GM23338 (cell line): Measurements from ENCODE around the gene RIIAD1. TPM values are rescaled to one million over a fixed set of nuclear protein-coding genes. Genes with fewer than 3 reads are reported as not detected.

Experiments
- ATAC-seq: fragments of 200-7000 bp; cut with Tn5 transposase; 3 replicates; pipeline ENCODE4 v1.9.1; 2020
- DNase-seq: peaks from one replicate; pipeline ENCODE4 v3.0.0-alpha.2; 2015; ENCODE audit warnings: low spot score
- H2AFZ ChIP-seq: fragments of 200-600 bp; sonication (generic); 2 replicates; pipeline ENCODE4 v1.8.0; 2016; ENCODE audit warnings: antibody characterized with exemption, mild to moderate bottlenecking, moderate library complexity
- H3F3A ChIP-seq: fragments of 200-600 bp; sonication (generic); replicated peaks from 2 replicates; pipeline ENCODE4 v1.8.0; 2017; ENCODE audit warnings: antibody characterized with exemption, mixed run types, low read depth
- H3K27ac ChIP-seq: fragments of 200-600 bp; sonication (generic); 2 replicates; pipeline ENCODE4 v1.6.1; 2016; ENCODE audit warnings: low read depth
- H3K27me3 ChIP-seq: fragments of 200-600 bp; sonication (generic); 2 replicates; pipeline ENCODE4 v1.8.0; 2016; ENCODE audit warnings: mild to moderate bottlenecking, mixed run types, moderate library complexity; ENCODE audit not compliant: insufficient read depth
- H3K36me3 ChIP-seq: fragments of 200-600 bp; sonication (generic); 2 replicates; pipeline ENCODE4 v1.8.0; 2016; ENCODE audit warnings: mild to moderate bottlenecking; ENCODE audit not compliant: insufficient read depth
- H3K4me1 ChIP-seq: fragments of 200-600 bp; sonication (generic); 2 replicates; pipeline ENCODE4 v1.8.0; 2016; ENCODE audit warnings: mild to moderate bottlenecking, moderate library complexity; ENCODE audit not compliant: insufficient read depth
- H3K4me2 ChIP-seq: fragments of 200-600 bp; sonication (generic); 2 replicates; pipeline ENCODE4 v1.7.1; 2017; ENCODE audit warnings: mixed run types
- H3K4me3 ChIP-seq: fragments of 200-600 bp; sonication (generic); 2 replicates; pipeline ENCODE4 v1.6.1; 2016; ENCODE audit warnings: mixed run types
- H3K79me2 ChIP-seq: fragments of 200-600 bp; sonication (generic); replicated peaks from 2 replicates; pipeline ENCODE4 v1.8.0; 2017; ENCODE audit warnings: mild to moderate bottlenecking; ENCODE audit not compliant: insufficient read depth
- H3K9me2 ChIP-seq: fragments of 200-600 bp; sonication (generic); 2 replicates; pipeline ENCODE4 v1.8.0; 2017; ENCODE audit not compliant: insufficient read depth
- H4K20me1 ChIP-seq: fragments of 200-600 bp; sonication (generic); replicated peaks from 2 replicates; pipeline ENCODE4 v1.8.0; 2017; ENCODE audit warnings: mild to moderate bottlenecking; ENCODE audit not compliant: insufficient read depth
- H3K27ac Mint-ChIP-seq: 2 replicates; pipeline ENCODE4 v1.8.0; 2020; ENCODE audit warnings: inconsistent platforms, mild to moderate bottlenecking, moderate library complexity, mixed read lengths
- H3K27me3 Mint-ChIP-seq: 3 replicates; pipeline ENCODE4 v1.8.0; 2022; ENCODE audit warnings: low read depth, mild to moderate bottlenecking, moderate library complexity, mixed read lengths, inconsistent platforms; ENCODE audit not compliant: insufficient read depth, poor library complexity
- H3K36me3 Mint-ChIP-seq: 3 replicates; pipeline ENCODE4 v1.8.0; 2021; ENCODE audit warnings: low read depth, mild to moderate bottlenecking, inconsistent platforms, moderate library complexity, mixed read lengths
- H3K4me1 Mint-ChIP-seq: 3 replicates; pipeline ENCODE4 v1.8.0; 2020; ENCODE audit warnings: mild to moderate bottlenecking, inconsistent platforms, mixed read lengths
- H3K4me3 Mint-ChIP-seq: 3 replicates; pipeline ENCODE4 v1.8.0; 2021; ENCODE audit warnings: moderate library complexity, mild to moderate bottlenecking, inconsistent platforms, mixed read lengths
- H3K9me3 Mint-ChIP-seq: 3 replicates; pipeline ENCODE4 v1.8.0; 2020; ENCODE audit warnings: moderate library complexity, mild to moderate bottlenecking, inconsistent platforms, mixed read lengths
- CREB1 ChIP-seq: fragments of 250-450 bp; sonication (Bioruptor Pico); IDR thresholded peaks from 2 replicates; pipeline ENCODE4 v1.5.0; 2020; ENCODE audit warnings: low read depth, mild to moderate bottlenecking, moderate library complexity
- EZH2phosphoT487 ChIP-seq: fragments of 200-600 bp; sonication (generic); IDR thresholded peaks from one replicate; pipeline ENCODE4 v1.8.1; 2018; ENCODE audit warnings: antibody characterized with exemption; ENCODE audit not compliant: unreplicated experiment
- JUNB ChIP-seq: IDR thresholded peaks from one replicate; pipeline ENCODE4 v1.6.1; 2016; ENCODE audit warnings: antibody characterized with exemption; ENCODE audit not compliant: unreplicated experiment
- NANOG ChIP-seq: IDR thresholded peaks from 2 replicates; pipeline ENCODE4 v1.6.1; 2016; ENCODE audit warnings: antibody characterized with exemption, borderline replicate concordance
- ZNF462 ChIP-seq: fragments of 250-450 bp; sonication (Bioruptor Pico); IDR thresholded peaks from 2 replicates; pipeline ENCODE4 v1.5.0; 2020; ENCODE audit warnings: mild to moderate bottlenecking, moderate library complexity
- polyA plus RNA-seq: library from polyadenylated mRNA; unstranded; fragments of >200 nt; fragmentation: Nextera tagmentation; extraction: Ambion mirVana; gene quantifications from 2 replicates; pipeline ENCODE4 v1.2.1, GENCODE V29; 2016
- total RNA-seq: library from RNA; depleted of rRNA; stranded (reverse); fragments of >200 nt; shearing (Covaris generic); gene quantifications from 2 replicates; pipeline ENCODE4 v1.2.3, GENCODE V29; 2014
- TF ChIP-seq, protein P1 (sequence below): IDR thresholded peaks from 2 replicates; pipeline ENCODE4 v1.6.1; 2016; ENCODE audit warnings: antibody characterized with exemption

The RIIAD1 gene
- total and polyA plus RNA-seq, 2 experiments from 2014 or later, result not detected

DNA sequence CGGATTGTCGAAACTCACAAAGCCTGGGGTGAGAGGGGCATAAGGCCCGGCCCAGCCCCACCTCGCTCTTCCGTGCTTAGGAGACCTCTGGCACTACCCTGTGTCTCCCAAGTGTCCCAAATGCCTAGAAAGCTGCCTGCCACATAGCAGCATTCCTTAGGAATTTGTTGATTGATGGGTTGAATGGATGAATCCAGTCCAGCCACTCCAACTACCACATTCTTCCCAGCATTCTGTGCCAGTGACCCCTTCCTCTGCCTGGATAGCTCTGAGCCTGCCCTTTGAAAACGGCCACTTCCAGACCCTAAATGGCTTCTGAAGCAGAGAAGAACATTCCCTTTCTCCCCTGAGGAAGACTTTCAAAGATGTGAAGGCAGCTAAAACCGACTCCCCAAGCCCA lies 16.2 kb upstream of the RIIAD1 start:
- no peak overlapping the region for H3K27ac ChIP-seq
- no peaks in the 10 kb centered on the region for H4K20me1 ChIP-seq
- no peaks in the 10 kb centered on the region; the same call in 1 of the 2 replicates for H3K4me1 ChIP-seq
- Mint-ChIP-seq H3K4me1 (peaks cover 9% of the 10 kb centered on the region), H3K36me3 (no peaks in the 10 kb centered on the region), H3K9me3 (no peaks in the 10 kb centered on the region), H3K27me3 (peaks cover 4% of the 10 kb centered on the region), H3K4me3 (no peak overlapping the region), H3K27ac (no peak overlapping the region)
- no peaks in the 10 kb centered on the region for H3K9me2 ChIP-seq
- H2AFZ ChIP-seq, result no peak overlapping the region
- no peak overlapping the region for H3K4me3 ChIP-seq
- H3K27me3 ChIP-seq, result no peaks in the 10 kb centered on the region
- no peak for TF ChIP-seq ZNF462 (CRISPR knock-in tag)
- TF ChIP-seq, protein P1, sequence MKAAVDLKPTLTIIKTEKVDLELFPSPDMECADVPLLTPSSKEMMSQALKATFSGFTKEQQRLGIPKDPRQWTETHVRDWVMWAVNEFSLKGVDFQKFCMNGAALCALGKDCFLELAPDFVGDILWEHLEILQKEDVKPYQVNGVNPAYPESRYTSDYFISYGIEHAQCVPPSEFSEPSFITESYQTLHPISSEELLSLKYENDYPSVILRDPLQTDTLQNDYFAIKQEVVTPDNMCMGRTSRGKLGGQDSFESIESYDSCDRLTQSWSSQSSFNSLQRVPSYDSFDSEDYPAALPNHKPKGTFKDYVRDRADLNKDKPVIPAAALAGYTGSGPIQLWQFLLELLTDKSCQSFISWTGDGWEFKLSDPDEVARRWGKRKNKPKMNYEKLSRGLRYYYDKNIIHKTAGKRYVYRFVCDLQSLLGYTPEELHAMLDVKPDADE, result no peak
- no peaks in the 10 kb centered on the region for H3F3A ChIP-seq
- ATAC-seq (no peak), DNase-seq (no peak)
- no peak overlapping the region for H3K4me2 ChIP-seq
- H3K36me3 ChIP-seq, result peaks cover 7% of the 10 kb centered on the region; the same call in 1 of the 2 replicates
- H3K79me2 ChIP-seq, result no peaks in the 10 kb centered on the region

- ATAC-seq, result no peak; the same call in 2 of the 3 replicates
- peaks cover 9% of the 10 kb centered on the region for H3K4me1 Mint-ChIP-seq
- no peak overlapping the region; the same call in 2 of the 3 replicates for H3K4me3 Mint-ChIP-seq
- TF ChIP-seq EZH2phosphoT487, result no peak
- TF ChIP-seq NANOG, result no peak
- TF ChIP-seq CREB1, result no peak
- no peak for TF ChIP-seq JUNB
Observed at GRCh38 chr1:151705753-151706463, 15.4 kb upstream of the RIIAD1 start.

More at GRCh38 chr1:151705753-151706463, 15.4 kb upstream of the RIIAD1 start:
- Histone ChIP-seq H3K4me3 (no peak overlapping the region), H3K27me3 (no peaks in the 10 kb centered on the region), H3K27ac (no peak overlapping the region), H3K9me2 (no peaks in the 10 kb centered on the region), H3F3A (no peaks in the 10 kb centered on the region), H3K4me1 (no peaks in the 10 kb centered on the region; the same call in 1 of the 2 replicates), H3K4me2 (no peak overlapping the region), H3K36me3 (peaks cover under 1% of the 10 kb centered on the region; the same call in 1 of the 2 replicates), H3K79me2 (no peaks in the 10 kb centered on the region), H2AFZ (no peak overlapping the region), H4K20me1 (no peaks in the 10 kb centered on the region)
- Mint-ChIP-seq H3K36me3 (no peaks in the 10 kb centered on the region), H3K9me3 (no peaks in the 10 kb centered on the region), H3K27ac (no peak overlapping the region), H3K27me3 (peaks cover 4% of the 10 kb centered on the region)
- DNase-seq, result no peak
